HEK293 (cell line): Measurements from ENCODE around the gene HSD17B13.

Experiments used
- CTCF ChIA-PET: fragments of 350-600 bp; formaldehyde crosslinking; extraction: SDS; loops from one replicate; lab custom pipeline; 2021; ENCODE audit warnings: antibody characterized with exemption; lab: Yijun Ruan, JAX
- POLR2A ChIA-PET: fragments of 300-600 bp; formaldehyde crosslinking; extraction: SDS; loops from one replicate; lab custom pipeline; 2020; ENCODE audit warnings: antibody characterized with exemption, inconsistent platforms; lab: Yijun Ruan, JAX
- H3K27ac ChIP-seq: fragments of 200-500 bp; sonication (Bioruptor generic); 2 replicates; pipeline ENCODE4 v1.5.1; 2014; ENCODE audit warnings: low read depth, low read length, control low read depth, inconsistent platforms; ENCODE audit errors: extremely low read depth
- H3K36me3 ChIP-seq, 2 experiments: fragments of 200-500 bp in 1 of 2; sonication (Bioruptor generic) in 1 of 2; 1 replicate in 1 of 2; 2 replicates in 1 of 2; pipeline ENCODE4 v1.5.1; 2014 to 2017; ENCODE audit warnings: inconsistent platforms in 2 of 2, low read length in 2 of 2; ENCODE audit not compliant: control insufficient read depth in 2 of 2, insufficient read depth in 1 of 2
- H3K4me1 ChIP-seq: fragments of 200-500 bp; sonication (Bioruptor generic); 2 replicates; pipeline ENCODE4 v1.5.1; 2014; ENCODE audit warnings: mild to moderate bottlenecking, low read length, inconsistent platforms; ENCODE audit not compliant: control insufficient read depth, insufficient read depth
- H3K4me3 ChIP-seq: 2 replicates; pipeline ENCODE4 v1.5.1; 2011; ENCODE audit warnings: low read depth, mild to moderate bottlenecking, control low read depth, low read length, moderate library complexity
- H3K9me3 ChIP-seq: fragments of 200-500 bp; sonication (Bioruptor generic); 2 replicates; pipeline ENCODE4 v1.5.1; 2014; ENCODE audit warnings: low read depth, low read length, inconsistent platforms; ENCODE audit not compliant: control insufficient read depth, insufficient read depth
- ATF2 ChIP-seq: fragments of 450-650 bp; formaldehyde crosslinking; IDR thresholded peaks from 2 replicates; pipeline ENCODE4 v1.5.1; 2016; ENCODE audit warnings: missing biosample characterization, missing genetic modification characterization, low read depth
- BCL11A ChIP-seq: fragments of 450-650 bp; formaldehyde crosslinking; IDR thresholded peaks from 2 replicates; pipeline ENCODE4 v1.5.1; 2016; ENCODE audit warnings: low read depth, missing biosample characterization, missing genetic modification characterization
- HOXD13 ChIP-seq: sonication (generic); formaldehyde crosslinking; IDR thresholded peaks from 2 replicates; pipeline ENCODE4 v1.8.0; 2022; ENCODE audit warnings: missing genetic modification reagents, borderline replicate concordance
- KLF1 ChIP-seq: fragments of 450-650 bp; formaldehyde crosslinking; IDR thresholded peaks from 2 replicates; pipeline ENCODE4 v1.5.1; 2016; ENCODE audit warnings: missing biosample characterization, missing genetic modification characterization
- PRDM1 ChIP-seq: fragments of 450-650 bp; formaldehyde crosslinking; IDR thresholded peaks from 2 replicates; pipeline ENCODE4; 2016; ENCODE audit warnings: missing biosample characterization, missing genetic modification characterization
- SP3 ChIP-seq: fragments of 450-650 bp; formaldehyde crosslinking; IDR thresholded peaks from 2 replicates; pipeline ENCODE4 v1.5.1; 2016; ENCODE audit warnings: missing biosample characterization, missing genetic modification characterization
- ZBTB17 ChIP-seq: fragments of 450-650 bp; formaldehyde crosslinking; IDR thresholded peaks from 2 replicates; pipeline ENCODE4 v1.5.1; 2016; ENCODE audit warnings: missing biosample characterization, missing genetic modification characterization
- ZNF146 ChIP-seq: fragments of 450-650 bp; formaldehyde crosslinking; IDR thresholded peaks from 2 replicates; pipeline ENCODE4 v1.5.1; 2016; ENCODE audit warnings: missing biosample characterization, missing genetic modification characterization
- ZNF169 ChIP-seq: fragments of 450-650 bp; formaldehyde crosslinking; IDR thresholded peaks from 2 replicates; pipeline ENCODE4 v1.5.1; 2016; ENCODE audit warnings: missing biosample characterization, missing genetic modification characterization
- ZNF175 ChIP-seq: fragments of 450-650 bp; formaldehyde crosslinking; IDR thresholded peaks from 2 replicates; pipeline ENCODE4 v1.5.1; 2016; ENCODE audit warnings: missing biosample characterization, missing genetic modification characterization
- ZNF221 ChIP-seq: fragments of 450-650 bp; formaldehyde crosslinking; IDR thresholded peaks from 2 replicates; pipeline ENCODE4 v1.5.1; 2017; ENCODE audit warnings: missing biosample characterization, missing genetic modification characterization, borderline replicate concordance
- ZNF350 ChIP-seq: fragments of 450-650 bp; formaldehyde crosslinking; IDR thresholded peaks from 2 replicates; pipeline ENCODE4 v1.5.0; 2017; ENCODE audit warnings: missing biosample characterization, mild to moderate bottlenecking, missing genetic modification characterization
- ZNF426 ChIP-seq: fragments of 450-650 bp; formaldehyde crosslinking; IDR thresholded peaks from 2 replicates; pipeline ENCODE4 v1.5.1; 2017; ENCODE audit warnings: missing biosample characterization, missing genetic modification characterization, mild to moderate bottlenecking, inconsistent platforms, moderate library complexity
- ZNF433 ChIP-seq: fragments of 450-650 bp; formaldehyde crosslinking; IDR thresholded peaks from 2 replicates; pipeline ENCODE4 v1.5.1; 2016; ENCODE audit warnings: missing biosample characterization, missing genetic modification characterization, low read depth
- ZNF580 ChIP-seq: fragments of 450-650 bp; formaldehyde crosslinking; IDR thresholded peaks from 2 replicates; pipeline ENCODE4 v1.5.1; 2016; ENCODE audit warnings: missing biosample characterization, missing genetic modification characterization
- ZNF664 ChIP-seq: fragments of 450-650 bp; formaldehyde crosslinking; IDR thresholded peaks from 2 replicates; pipeline ENCODE4 v1.5.1; 2016; ENCODE audit warnings: missing biosample characterization, missing genetic modification characterization
- ZNF677 ChIP-seq: fragments of 450-650 bp; IDR thresholded peaks from 2 replicates; pipeline ENCODE4 v1.5.0; 2018; ENCODE audit warnings: missing biosample characterization, mild to moderate bottlenecking, missing genetic modification characterization, moderate library complexity
- TF ChIP-seq, protein P1 (sequence below): fragments of 450-650 bp; formaldehyde crosslinking; IDR thresholded peaks from 2 replicates; pipeline ENCODE4 v1.5.1; 2016; ENCODE audit warnings: missing biosample characterization, missing genetic modification characterization
- TF ChIP-seq, protein P2 (sequence below): fragments of 450-650 bp; formaldehyde crosslinking; conservative IDR thresholded peaks from 2 replicates; pipeline ENCODE4 v1.5.1; 2016; ENCODE audit warnings: low read depth, missing biosample characterization, missing genetic modification characterization

Gene HSD17B13

GRCh38 chr4:87359258-87359657 lies 36.6 kb upstream of the HSD17B13 start:
- CTCF ChIA-PET: interaction anchor here (1.2 kb wide), 1 partner anchor 16 kb away, joined by 3 read pairs; no protein-coding TSS in a partner anchor
- POLR2A ChIA-PET: interaction anchor here (0.6 kb wide), 1 partner anchor 319 kb away, joined by 3 read pairs; no protein-coding TSS in a partner anchor
- H3K27ac ChIP-seq: no peak overlapping the region
- H3K4me3 ChIP-seq: no peak overlapping the region
- H3K9me3 ChIP-seq: no peaks in the 10 kb centered on the region
- no peak for TF ChIP-seq KLF1 (tag by site-specific recombination)
- TF ChIP-seq ZNF221 (tag by site-specific recombination): no peak
- TF ChIP-seq ATF2 (tag by site-specific recombination): no peak
- no peak for TF ChIP-seq ZNF433 (tag by site-specific recombination)
- TF ChIP-seq ZNF169 (tag by site-specific recombination): no peak
- no peak for TF ChIP-seq ZNF350 (tag by site-specific recombination)
- TF ChIP-seq SP3: no peak
- no peak for TF ChIP-seq ZNF580 (tag by site-specific recombination)
- TF ChIP-seq ZNF175: no peak
- TF ChIP-seq ZNF664 (tag by site-specific recombination): no peak
- TF ChIP-seq ZNF426: no peak
- TF ChIP-seq HOXD13 (CRISPR knock-in tag): no peak
- no peak for TF ChIP-seq ZNF146 (tag by site-specific recombination)
- TF ChIP-seq, protein P1, sequence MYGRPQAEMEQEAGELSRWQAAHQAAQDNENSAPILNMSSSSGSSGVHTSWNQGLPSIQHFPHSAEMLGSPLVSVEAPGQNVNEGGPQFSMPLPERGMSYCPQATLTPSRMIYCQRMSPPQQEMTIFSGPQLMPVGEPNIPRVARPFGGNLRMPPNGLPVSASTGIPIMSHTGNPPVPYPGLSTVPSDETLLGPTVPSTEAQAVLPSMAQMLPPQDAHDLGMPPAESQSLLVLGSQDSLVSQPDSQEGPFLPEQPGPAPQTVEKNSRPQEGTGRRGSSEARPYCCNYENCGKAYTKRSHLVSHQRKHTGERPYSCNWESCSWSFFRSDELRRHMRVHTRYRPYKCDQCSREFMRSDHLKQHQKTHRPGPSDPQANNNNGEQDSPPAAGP (tag by site-specific recombination): no peak
- TF ChIP-seq, all 188 proteins: peak for 0
- no peaks in the 10 kb centered on the region for H3K4me1 ChIP-seq
- H3K36me3 ChIP-seq: peaks cover 0 to 66% of the 10 kb centered on the region in 2 experiments; a peak in 1 of 3 replicates

DNA sequence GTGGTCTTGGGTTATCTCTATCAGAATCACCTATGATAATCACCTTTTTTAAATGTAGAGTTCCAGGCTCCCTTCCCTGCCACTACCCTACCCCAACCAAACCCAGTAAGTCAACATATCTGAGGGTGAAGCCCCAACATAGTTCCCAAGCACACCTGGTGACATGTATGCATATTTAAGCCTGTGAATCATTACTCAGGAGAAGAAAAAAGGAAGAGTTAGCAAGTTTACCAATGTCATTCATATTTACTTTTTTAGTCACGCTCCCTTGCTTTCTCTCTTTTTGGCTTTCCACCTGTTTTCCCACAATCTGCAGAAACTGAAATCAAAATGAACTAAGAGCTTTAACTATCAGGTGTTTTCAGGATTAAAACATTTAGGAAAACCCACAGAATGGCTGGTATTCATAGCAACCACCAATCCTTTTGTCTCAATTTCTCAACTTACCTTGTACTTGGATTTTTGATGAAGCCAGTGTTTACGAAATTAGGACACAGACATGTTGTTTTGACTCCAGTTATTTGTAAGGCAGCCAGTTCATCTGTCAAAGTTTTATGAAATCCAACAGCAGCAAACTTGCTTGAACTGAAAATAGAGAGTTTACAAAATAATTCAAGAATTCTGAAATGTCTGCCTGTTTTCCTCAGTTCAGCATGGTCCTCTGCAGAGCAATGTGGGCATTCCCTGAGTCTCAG lies 34.3 kb upstream of the HSD17B13 start:
- ChIA-PET CTCF (interaction anchor here (0.6 to 0.8 kb wide), 3 partner anchors 86 to 109 kb away, joined by 3 to 7 read pairs (median 4); no protein-coding TSS in a partner anchor), POLR2A (no interaction called here)
- TF ChIP-seq ZBTB17 (tag by site-specific recombination) (no peak), ZNF677 (no peak), ZNF580 (tag by site-specific recombination) (no peak), PRDM1 (tag by site-specific recombination) (0 out of 2 replicates have a peak, but pooled peaks have one; percentile 17), BCL11A (tag by site-specific recombination) (no peak)
- TF ChIP-seq, protein P2, sequence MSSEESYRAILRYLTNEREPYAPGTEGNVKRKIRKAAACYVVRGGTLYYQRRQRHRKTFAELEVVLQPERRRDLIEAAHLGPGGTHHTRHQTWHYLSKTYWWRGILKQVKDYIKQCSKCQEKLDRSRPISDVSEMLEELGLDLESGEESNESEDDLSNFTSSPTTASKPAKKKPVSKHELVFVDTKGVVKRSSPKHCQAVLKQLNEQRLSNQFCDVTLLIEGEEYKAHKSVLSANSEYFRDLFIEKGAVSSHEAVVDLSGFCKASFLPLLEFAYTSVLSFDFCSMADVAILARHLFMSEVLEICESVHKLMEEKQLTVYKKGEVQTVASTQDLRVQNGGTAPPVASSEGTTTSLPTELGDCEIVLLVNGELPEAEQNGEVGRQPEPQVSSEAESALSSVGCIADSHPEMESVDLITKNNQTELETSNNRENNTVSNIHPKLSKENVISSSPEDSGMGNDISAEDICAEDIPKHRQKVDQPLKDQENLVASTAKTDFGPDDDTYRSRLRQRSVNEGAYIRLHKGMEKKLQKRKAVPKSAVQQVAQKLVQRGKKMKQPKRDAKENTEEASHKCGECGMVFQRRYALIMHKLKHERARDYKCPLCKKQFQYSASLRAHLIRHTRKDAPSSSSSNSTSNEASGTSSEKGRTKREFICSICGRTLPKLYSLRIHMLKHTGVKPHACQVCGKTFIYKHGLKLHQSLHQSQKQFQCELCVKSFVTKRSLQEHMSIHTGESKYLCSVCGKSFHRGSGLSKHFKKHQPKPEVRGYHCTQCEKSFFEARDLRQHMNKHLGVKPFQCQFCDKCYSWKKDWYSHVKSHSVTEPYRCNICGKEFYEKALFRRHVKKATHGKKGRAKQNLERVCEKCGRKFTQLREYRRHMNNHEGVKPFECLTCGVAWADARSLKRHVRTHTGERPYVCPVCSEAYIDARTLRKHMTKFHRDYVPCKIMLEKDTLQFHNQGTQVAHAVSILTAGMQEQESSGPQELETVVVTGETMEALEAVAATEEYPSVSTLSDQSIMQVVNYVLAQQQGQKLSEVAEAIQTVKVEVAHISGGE (tag by site-specific recombination): no peak
- no peak overlapping the region for H3K27ac ChIP-seq
- no peaks in the 10 kb centered on the region for H3K9me3 ChIP-seq
- H3K36me3 ChIP-seq: peaks cover 0 to 56% of the 10 kb centered on the region in 2 experiments; a peak in 1 of 3 replicates
- no peak overlapping the region for H3K4me3 ChIP-seq
- no peaks in the 10 kb centered on the region for H3K4me1 ChIP-seq
